Colonic mucosa (tissue), 4 donors: ENCODE measurements around the gene ATG4C. TPM values are rescaled to one million over a fixed set of nuclear protein-coding genes. Genes with fewer than 3 reads are reported as not detected.
"Not testable (repeated sequence)": the region's sequence is repeated elsewhere in the genome, so short reads cannot be mapped to it uniquely, and the experiment has no call there.

ENCODE experiments used
- DNase-seq: peaks from one replicate; pipeline ENCODE4 v3.0.0-alpha.2; 2020
- H3K27ac ChIP-seq: fragments of 200-600 bp; one replicate; pipeline ENCODE4 v1.8.0; 2021
- H3K27me3 ChIP-seq: fragments of 200-600 bp; one replicate; pipeline ENCODE4 v1.8.0; 2021
- H3K36me3 ChIP-seq: fragments of 200-600 bp; one replicate; pipeline ENCODE4 v1.8.0; 2021
- H3K4me1 ChIP-seq: fragments of 200-600 bp; one replicate; pipeline ENCODE4 v1.8.0; 2021; ENCODE audit warnings: mild to moderate bottlenecking
- H3K4me3 ChIP-seq: fragments of 200-600 bp; one replicate; pipeline ENCODE4 v1.8.0; 2021
- H3K9ac ChIP-seq, 2 donors: one replicate each; pipeline ENCODE4 v1.7.0; 2013; ENCODE audit warnings: control low read depth in 2 of 2, low read depth in 2 of 2, low read length in 2 of 2
- H3K9me3 ChIP-seq: fragments of 200-600 bp; one replicate; pipeline ENCODE4 v1.8.0; 2021
- intact Hi-C: fragments of 100-400 bp; cut with DNase I; formaldehyde crosslinking; loops from one replicate; pipeline ENCODE4 v1.14.1; 2022
- total RNA-seq, 2 donors: library from RNA; stranded (reverse); fragmentation: NEBNext Ultra II Directional in 1 of 2; extraction: Animal tissue kit (Norgen Biotek cat#: 25700) in 1 of 2; gene quantifications; one replicate each; pipeline ENCODE4 v1.2.1, GENCODE V29; 2021
- TF ChIP-seq, protein P1 (sequence below): fragments of 200-600 bp; IDR thresholded peaks from one replicate; pipeline ENCODE4 v1.8.0; 2022; ENCODE audit warnings: antibody characterized with exemption, mild to moderate bottlenecking
- donor health status: healthy.
- donor health status: DM: no; HTN: no; CAD: no.
- donor health status: DM: no; HTN: no; CAD: no.

The ATG4C gene
- total RNA-seq, 2 donors from 2014 or later, result 9.5 to 12.4 TPM

DNA sequence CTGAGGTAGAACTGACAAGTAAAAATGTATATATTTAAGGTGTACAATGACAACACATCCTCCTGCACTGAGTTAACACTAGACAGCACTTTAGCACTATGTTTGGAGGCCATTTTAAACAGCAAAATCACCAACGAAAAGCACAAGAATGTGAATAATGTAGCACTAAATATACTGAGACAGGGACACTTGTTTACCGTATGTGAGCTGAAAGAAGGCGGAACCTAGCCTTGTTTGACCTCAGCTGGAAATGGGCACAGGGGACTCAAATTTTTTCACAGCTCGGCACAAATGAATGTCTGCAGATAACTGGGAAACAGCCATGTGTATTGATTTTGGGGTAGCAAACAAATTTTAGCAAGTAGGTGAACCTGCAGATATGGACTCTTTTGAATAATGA, 18.0 kb upstream of the ATG4C start:
- H3K9me3 ChIP-seq, result no peaks in the 10 kb centered on the region
- no peak overlapping the region for H3K4me3 ChIP-seq
- H3K9ac ChIP-seq, result no peak overlapping the region
- H3K27ac ChIP-seq, result no peak overlapping the region
- no peaks in the 10 kb centered on the region for H3K4me1 ChIP-seq
- DNase-seq, result no peak
- H3K27me3 ChIP-seq, result no peaks in the 10 kb centered on the region
- TF ChIP-seq, protein P1, sequence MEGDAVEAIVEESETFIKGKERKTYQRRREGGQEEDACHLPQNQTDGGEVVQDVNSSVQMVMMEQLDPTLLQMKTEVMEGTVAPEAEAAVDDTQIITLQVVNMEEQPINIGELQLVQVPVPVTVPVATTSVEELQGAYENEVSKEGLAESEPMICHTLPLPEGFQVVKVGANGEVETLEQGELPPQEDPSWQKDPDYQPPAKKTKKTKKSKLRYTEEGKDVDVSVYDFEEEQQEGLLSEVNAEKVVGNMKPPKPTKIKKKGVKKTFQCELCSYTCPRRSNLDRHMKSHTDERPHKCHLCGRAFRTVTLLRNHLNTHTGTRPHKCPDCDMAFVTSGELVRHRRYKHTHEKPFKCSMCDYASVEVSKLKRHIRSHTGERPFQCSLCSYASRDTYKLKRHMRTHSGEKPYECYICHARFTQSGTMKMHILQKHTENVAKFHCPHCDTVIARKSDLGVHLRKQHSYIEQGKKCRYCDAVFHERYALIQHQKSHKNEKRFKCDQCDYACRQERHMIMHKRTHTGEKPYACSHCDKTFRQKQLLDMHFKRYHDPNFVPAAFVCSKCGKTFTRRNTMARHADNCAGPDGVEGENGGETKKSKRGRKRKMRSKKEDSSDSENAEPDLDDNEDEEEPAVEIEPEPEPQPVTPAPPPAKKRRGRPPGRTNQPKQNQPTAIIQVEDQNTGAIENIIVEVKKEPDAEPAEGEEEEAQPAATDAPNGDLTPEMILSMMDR, result no peak
- intact Hi-C loops, result no loop called here
- no peaks in the 10 kb centered on the region for H3K36me3 ChIP-seq

DNA sequence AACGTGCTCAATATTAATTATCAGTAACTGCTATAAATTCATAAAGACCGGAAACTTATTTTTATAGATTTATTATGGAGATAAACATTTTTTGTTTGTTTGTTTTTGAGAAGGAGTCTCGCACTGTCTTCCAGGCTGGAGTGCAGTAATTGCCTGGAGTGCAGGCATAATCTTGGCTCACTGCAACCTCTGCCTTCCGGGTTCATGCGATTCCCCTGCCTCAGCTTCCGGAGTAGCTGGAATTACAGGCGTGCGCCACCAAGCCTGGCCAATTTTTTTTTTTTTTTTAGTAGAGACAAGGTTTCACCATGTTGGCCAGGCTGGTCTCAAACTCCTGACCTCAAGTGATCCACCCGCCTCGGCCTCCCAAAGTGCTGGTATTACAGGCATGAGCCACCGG, 15.4 kb upstream of the ATG4C start:
- H3K4me1 ChIP-seq, intact Hi-C loops, DNase-seq, H3K4me3 ChIP-seq, H3K36me3 ChIP-seq, H3K9ac ChIP-seq, H3K27me3 ChIP-seq, H3K9me3 ChIP-seq, H3K27ac ChIP-seq: not testable (repeated sequence)

GRCh38 chr1:62772607-62773295, 11.2 kb upstream of the ATG4C start:
- intact Hi-C loops, result no loop called here
- no peaks in the 10 kb centered on the region for H3K27me3 ChIP-seq
- H3K4me1 ChIP-seq, result no peaks in the 10 kb centered on the region
- no peak overlapping the region for H3K4me3 ChIP-seq
- no peak overlapping the region for H3K9ac ChIP-seq
- H3K36me3 ChIP-seq, result no peaks in the 10 kb centered on the region
- TF ChIP-seq, protein P1, result no peak
- DNase-seq, result no peak
- no peak overlapping the region for H3K27ac ChIP-seq
- no peaks in the 10 kb centered on the region for H3K9me3 ChIP-seq

DNA sequence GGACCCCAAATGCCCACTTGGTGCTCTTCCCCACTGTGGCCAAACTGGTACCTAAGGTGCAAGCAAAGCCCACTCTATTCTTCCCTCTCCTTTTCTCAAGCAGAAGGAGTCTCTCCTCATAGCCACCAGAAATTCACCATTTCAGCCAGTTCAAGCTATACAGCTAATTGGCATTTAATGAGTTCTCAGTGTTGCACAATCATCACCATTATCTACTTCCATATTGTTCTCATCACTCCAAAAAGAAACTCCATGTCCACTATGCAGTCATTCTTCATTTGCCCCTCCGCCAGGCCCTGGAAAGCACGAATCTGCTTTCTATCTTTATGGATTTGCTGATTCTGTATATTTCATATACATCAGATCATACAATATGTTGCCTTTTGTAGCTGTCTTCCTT, 9.9 kb upstream of the ATG4C start:
- H3K9ac ChIP-seq, result no peak overlapping the region
- intact Hi-C loops, result no loop called here
- no peak for DNase-seq

GRCh38 chr1:62774971-62775595, 8.8 kb upstream of the ATG4C start:
- H3K27ac ChIP-seq, result no peak overlapping the region
- H3K9ac ChIP-seq, result no peak overlapping the region
- TF ChIP-seq, protein P1, result no peak
- intact Hi-C loops, result no loop called here
- H3K27me3 ChIP-seq, result no peaks in the 10 kb centered on the region
- no peaks in the 10 kb centered on the region for H3K4me1 ChIP-seq
- DNase-seq, result no peak
- H3K36me3 ChIP-seq, result no peaks in the 10 kb centered on the region
- no peak overlapping the region for H3K4me3 ChIP-seq
- H3K9me3 ChIP-seq, result no peaks in the 10 kb centered on the region

More for the DNA sequence above, 9.9 kb upstream of the ATG4C start:
- H3K9me3 ChIP-seq, result no peaks in the 10 kb centered on the region
- H3K36me3 ChIP-seq, result no peaks in the 10 kb centered on the region
- H3K4me1 ChIP-seq, result no peaks in the 10 kb centered on the region
- H3K4me3 ChIP-seq, result no peak overlapping the region
- H3K27ac ChIP-seq, result no peak overlapping the region
- no peaks in the 10 kb centered on the region for H3K27me3 ChIP-seq
- TF ChIP-seq, protein P1, result no peak

DNA sequence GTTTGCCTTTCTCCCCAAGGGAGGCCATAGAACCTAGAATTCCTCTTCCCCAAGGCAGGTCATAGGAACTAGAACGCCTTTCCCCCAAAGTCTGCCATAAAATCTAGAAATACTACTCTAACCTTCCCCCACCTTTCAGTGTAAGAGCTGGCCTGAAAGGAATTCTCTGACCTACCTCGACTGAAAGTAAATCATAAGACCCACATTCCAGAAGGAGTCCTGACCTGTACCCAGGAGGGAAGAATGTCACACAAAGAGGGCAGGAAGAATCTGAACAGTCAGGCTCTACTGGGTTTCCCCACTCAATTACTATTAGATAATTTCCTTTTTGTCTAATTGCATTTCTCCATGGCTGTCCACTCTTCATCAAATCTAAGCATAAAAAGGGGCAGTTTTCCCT, 5.7 kb upstream of the ATG4C start:
- H3K9me3 ChIP-seq, result no peaks in the 10 kb centered on the region
- no peak overlapping the region for H3K27ac ChIP-seq
- H3K4me1 ChIP-seq, result no peaks in the 10 kb centered on the region
- intact Hi-C loops, result no loop called here
- H3K27me3 ChIP-seq, result no peaks in the 10 kb centered on the region
- no peak for DNase-seq
- no peak overlapping the region for H3K4me3 ChIP-seq
- no peaks in the 10 kb centered on the region for H3K36me3 ChIP-seq
- TF ChIP-seq, protein P1, result no peak
- no peak overlapping the region for H3K9ac ChIP-seq
